Measurements from ENCODE around the gene NDFIP2. TPM values are rescaled to one million over a fixed set of nuclear protein-coding genes. Genes with fewer than 3 reads are reported as not detected.

Gene NDFIP2
- total RNA-seq, 1 experiment from 2014 or later: 31.0 TPM

DNA sequence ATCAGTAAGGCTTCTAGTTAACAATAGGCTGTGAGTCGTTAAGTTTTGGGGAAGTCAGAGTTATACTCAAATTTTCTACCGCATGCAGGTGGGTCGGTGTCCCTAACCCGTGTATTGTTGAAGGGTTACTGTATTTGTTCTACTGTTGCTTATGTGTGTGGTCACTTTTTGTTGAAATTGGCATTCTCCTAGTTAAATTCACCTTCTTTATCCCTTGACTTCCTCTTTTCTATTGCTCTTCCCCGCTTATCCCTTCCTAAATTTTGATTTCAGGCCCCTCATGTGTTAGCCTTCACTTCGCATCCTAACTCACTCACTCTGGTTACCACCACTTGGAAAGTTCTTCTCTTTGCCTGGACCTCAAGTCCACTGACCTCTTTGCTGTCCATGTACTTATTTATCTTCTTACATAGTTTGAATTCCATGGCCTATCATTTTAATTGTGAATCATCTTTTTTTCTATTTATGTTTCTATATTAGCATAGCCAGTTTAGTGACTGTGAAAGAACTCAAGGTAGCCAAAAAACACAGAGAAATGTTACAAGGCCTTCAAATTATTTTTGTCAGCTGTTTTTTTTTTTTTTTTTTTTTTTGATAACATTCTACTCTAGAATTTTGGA, 52.9 kb downstream of the NDFIP2 start:
- no peaks in the 10 kb centered on the region for H3K27me3 Mint-ChIP-seq (ENCODE audit: low read depth)
- peaks cover 41 to 47% of the 10 kb centered on the region in 2 experiments for H3K4me1 Mint-ChIP-seq
- Histone ChIP-seq H2BK20ac (ENCODE audit: low read depth, low read length, poor library complexity, severe bottlenecking) (no peak overlapping the region), H3K79me2 (ENCODE audit: insufficient read depth, low read length) (no peaks in the 10 kb centered on the region), H2AK5ac (ENCODE audit: insufficient read length, low read length) (no peak overlapping the region), H3K23me2 (ENCODE audit: insufficient read length, low read depth, low read length, poor library complexity, severe bottlenecking) (no peaks in the 10 kb centered on the region), H3K9me3 (ENCODE audit: control insufficient read depth, low read depth, low read length) (no peaks in the 10 kb centered on the region), H2BK12ac (ENCODE audit: insufficient read length, low read depth, low read length) (no peak overlapping the region), H3K4me2 (ENCODE audit: insufficient read depth, insufficient read length, low read length) (no peak overlapping the region), H3K4ac (ENCODE audit: low read depth, low read length) (no peak overlapping the region), H4K91ac (ENCODE audit: insufficient read length, low read depth, low read length) (no peak overlapping the region), H3T11ph (ENCODE audit: low read length) (no peak overlapping the region), H3K23ac (ENCODE audit: insufficient read length, low read depth, low read length) (no peak overlapping the region), H3K27ac (ENCODE audit: insufficient read length, low read depth, low read length) (no peak overlapping the region), H2BK120ac (ENCODE audit: low read depth, low read length, poor library complexity, severe bottlenecking) (no peak overlapping the region), H3K14ac (ENCODE audit: insufficient read depth, low read length) (no peak overlapping the region), H3K27me3 (ENCODE audit: insufficient read depth, low read length) (no peaks in the 10 kb centered on the region), H2BK15ac (ENCODE audit: low read depth, low read length) (no peak overlapping the region), H3K18ac (ENCODE audit: insufficient read length, low read depth, low read length) (no peak overlapping the region), H2AFZ (ENCODE audit: low read length) (no peak overlapping the region), H3K4me1 (ENCODE audit: insufficient read depth, low read length) (no peaks in the 10 kb centered on the region; the same call in 1 of the 2 replicates), H4K8ac (replicated peaks; ENCODE audit: insufficient read length, low read depth, low read length) (no peak overlapping the region), H2BK5ac (ENCODE audit: insufficient read length, low read length) (no peak overlapping the region), H3K56ac (ENCODE audit: insufficient read length, low read depth, low read length) (no peak overlapping the region), H3K9ac (ENCODE audit: extremely low read depth, insufficient read length, low read length) (no peak overlapping the region), H4K5ac (ENCODE audit: insufficient read length, low read depth, low read length) (no peak overlapping the region), H3K79me1 (ENCODE audit: insufficient read depth, low read depth, low read length, poor library complexity, severe bottlenecking) (no peaks in the 10 kb centered on the region), H4K20me1 (ENCODE audit: control insufficient read depth, insufficient read depth, insufficient read length) (no peaks in the 10 kb centered on the region)
- peaks cover 0 to 3% (median 0%) of the 10 kb centered on the region in 3 experiments; a peak in 3 of 7 replicates for H3K36me3 Mint-ChIP-seq (ENCODE audit: insufficient read depth in 1 of 3, low read depth in 3 of 3)
- TF ChIP-seq CTCF (conservative IDR thresholded peaks at IDR 0.05): no peak
- H3K4me3 Mint-ChIP-seq: no peak overlapping the region
- WGBS (ENCODE audit: extremely low coverage, insufficient read length, low lambda C conversion rate): no CpG with 5 or more reads among the region's 6 CpGs
- peak overlapping the region in 2 of 3 experiments; percentile 6 to 48; a peak in 3 of 7 replicates for H3K27ac Mint-ChIP-seq
- no peaks in the 10 kb centered on the region for H3K9me3 Mint-ChIP-seq
- no peak for DNase-seq

Measured in H9 (cell line).